Mesenchymal stem cell (in vitro differentiated cells and primary cell): ENCODE results near the gene KLHL3. TPM values are rescaled to one million over a fixed set of nuclear protein-coding genes. Genes with fewer than 3 reads are reported as not detected.

Experiments used
- DNase-seq: peaks from one replicate; pipeline ENCODE4 v3.0.0-alpha.2; 2013
- H2AFZ ChIP-seq: one replicate; pipeline ENCODE4 v1.6.1; 2013; ENCODE audit warnings: low read depth, mild to moderate bottlenecking, control low read depth, inconsistent platforms, low read length, moderate library complexity
- H2AK5ac ChIP-seq: 2 replicates; pipeline ENCODE4 v1.6.1; 2013; ENCODE audit warnings: low read length, moderate library complexity, mild to moderate bottlenecking, inconsistent platforms; ENCODE audit not compliant: severe bottlenecking
- H2BK120ac ChIP-seq: one replicate; pipeline ENCODE4 v1.6.1; 2013; ENCODE audit warnings: low read depth, mild to moderate bottlenecking, inconsistent platforms, low read length, moderate library complexity
- H2BK12ac ChIP-seq, 2 experiments: one replicate each; pipeline ENCODE4 v1.6.1; 2013; ENCODE audit warnings: inconsistent platforms in 2 of 2, low read length in 2 of 2, mild to moderate bottlenecking in 2 of 2, moderate library complexity in 2 of 2, control low read depth in 1 of 2
- H2BK15ac ChIP-seq: one replicate; pipeline ENCODE4 v1.6.1; 2013; ENCODE audit warnings: mild to moderate bottlenecking, low read depth, inconsistent platforms; ENCODE audit not compliant: poor library complexity, severe bottlenecking
- H2BK5ac ChIP-seq: 2 replicates; pipeline ENCODE4 v1.6.1; 2013; ENCODE audit warnings: low read depth, mild to moderate bottlenecking, low read length, control low read depth, inconsistent platforms; ENCODE audit not compliant: poor library complexity, severe bottlenecking
- H3K14ac ChIP-seq, 2 experiments: one replicate each; pipeline ENCODE4 v1.6.1; 2013; ENCODE audit warnings: inconsistent platforms in 2 of 2, low read length in 2 of 2, control low read depth in 1 of 2, mild to moderate bottlenecking in 1 of 2, moderate library complexity in 1 of 2
- H3K18ac ChIP-seq, 2 experiments: one replicate each; pipeline ENCODE4 v1.6.1; 2013; ENCODE audit warnings: inconsistent platforms in 2 of 2, low read length in 2 of 2, control low read depth in 1 of 2, low read depth in 1 of 2, mild to moderate bottlenecking in 1 of 2
- H3K23ac ChIP-seq, 2 experiments: one replicate each; pipeline ENCODE4 v1.6.1; 2013; ENCODE audit warnings: inconsistent platforms in 2 of 2, low read length in 2 of 2, mild to moderate bottlenecking in 2 of 2, moderate library complexity in 2 of 2, control low read depth in 1 of 2
- H3K27ac ChIP-seq: 2 replicates; pipeline ENCODE4 v1.5.1; 2013; ENCODE audit warnings: mild to moderate bottlenecking, moderate library complexity, low read length, control low read depth, inconsistent platforms; ENCODE audit not compliant: poor library complexity, severe bottlenecking
- H3K27me3 ChIP-seq, 2 experiments: 2 replicates each; pipeline versions ENCODE4 v1.6.1 to v1.7.0; 2013; ENCODE audit warnings: low read length in 2 of 2, mild to moderate bottlenecking in 2 of 2, moderate library complexity in 2 of 2, control low read depth in 1 of 2, inconsistent platforms in 1 of 2; ENCODE audit not compliant: control insufficient read depth in 1 of 2, insufficient read depth in 1 of 2
- H3K36me3 ChIP-seq, 2 experiments: 2 replicates each; pipeline versions ENCODE4 v1.6.1 to v1.7.0; 2013; ENCODE audit warnings: low read length in 2 of 2, control low read depth in 1 of 2, inconsistent platforms in 1 of 2, low read depth in 1 of 2, mild to moderate bottlenecking in 1 of 2; ENCODE audit not compliant: insufficient read depth in 2 of 2, control insufficient read depth in 1 of 2
- H3K4ac ChIP-seq, 2 experiments: one replicate each; pipeline ENCODE4 v1.6.1; 2013; ENCODE audit warnings: inconsistent platforms in 2 of 2, low read length in 2 of 2, mild to moderate bottlenecking in 2 of 2, moderate library complexity in 2 of 2, control low read depth in 1 of 2, low read depth in 1 of 2
- H3K4me1 ChIP-seq: 2 replicates; pipeline ENCODE4 v1.6.1; 2013; ENCODE audit warnings: low read depth, low read length, control low read depth; ENCODE audit not compliant: control insufficient read depth, insufficient read depth
- H3K4me2 ChIP-seq: 2 replicates; pipeline ENCODE4 v1.6.1; 2013; ENCODE audit warnings: low read length, mild to moderate bottlenecking, inconsistent platforms; ENCODE audit not compliant: poor library complexity, severe bottlenecking
- H3K4me3 ChIP-seq, 2 experiments: 2 replicates each; pipeline versions ENCODE4 v1.5.1 to v1.7.0; 2013; ENCODE audit warnings: low read length in 2 of 2, mild to moderate bottlenecking in 2 of 2, control low read depth in 1 of 2, low read depth in 1 of 2; ENCODE audit not compliant: insufficient read depth in 1 of 2
- H3K79me1 ChIP-seq: replicated peaks from 2 replicates; pipeline ENCODE4 v1.6.1; 2013; ENCODE audit warnings: mild to moderate bottlenecking, control low read depth, low read length, inconsistent platforms; ENCODE audit not compliant: poor library complexity, severe bottlenecking
- H3K9ac ChIP-seq: 2 replicates; pipeline ENCODE4 v1.7.0; 2013; ENCODE audit warnings: mild to moderate bottlenecking, low read length, moderate library complexity
- H3K9me3 ChIP-seq: 2 replicates; pipeline ENCODE4 v1.7.0; 2013; ENCODE audit warnings: mild to moderate bottlenecking, low read length; ENCODE audit not compliant: control insufficient read depth
- H4K8ac ChIP-seq: one replicate; pipeline ENCODE4 v1.6.1; 2013; ENCODE audit warnings: inconsistent platforms, mild to moderate bottlenecking, low read length, moderate library complexity
- H4K91ac ChIP-seq: one replicate; pipeline ENCODE4 v1.6.1; 2013; ENCODE audit warnings: mild to moderate bottlenecking, low read length, inconsistent platforms
- WGBS: methylation state at CpG from one replicate; pipeline ENCODE4 v1.1.7; 2013; ENCODE audit warnings: mixed read lengths; 5-methylcytosine and 5-hydroxymethylcytosine counted together
- polyA plus RNA-seq, 2 experiments: library from polyadenylated mRNA; stranded (reverse); fragments of 200-250 nt; gene quantifications; one replicate each; pipeline ENCODE4 v1.2.3, GENCODE V29; 2013

The KLHL3 gene, protein sequence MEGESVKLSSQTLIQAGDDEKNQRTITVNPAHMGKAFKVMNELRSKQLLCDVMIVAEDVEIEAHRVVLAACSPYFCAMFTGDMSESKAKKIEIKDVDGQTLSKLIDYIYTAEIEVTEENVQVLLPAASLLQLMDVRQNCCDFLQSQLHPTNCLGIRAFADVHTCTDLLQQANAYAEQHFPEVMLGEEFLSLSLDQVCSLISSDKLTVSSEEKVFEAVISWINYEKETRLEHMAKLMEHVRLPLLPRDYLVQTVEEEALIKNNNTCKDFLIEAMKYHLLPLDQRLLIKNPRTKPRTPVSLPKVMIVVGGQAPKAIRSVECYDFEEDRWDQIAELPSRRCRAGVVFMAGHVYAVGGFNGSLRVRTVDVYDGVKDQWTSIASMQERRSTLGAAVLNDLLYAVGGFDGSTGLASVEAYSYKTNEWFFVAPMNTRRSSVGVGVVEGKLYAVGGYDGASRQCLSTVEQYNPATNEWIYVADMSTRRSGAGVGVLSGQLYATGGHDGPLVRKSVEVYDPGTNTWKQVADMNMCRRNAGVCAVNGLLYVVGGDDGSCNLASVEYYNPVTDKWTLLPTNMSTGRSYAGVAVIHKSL
- polyA plus RNA-seq (2013, experiment 1 of 2) = 0.21 TPM
- 0.21 TPM for polyA plus RNA-seq (2013, experiment 2 of 2)

DNA sequence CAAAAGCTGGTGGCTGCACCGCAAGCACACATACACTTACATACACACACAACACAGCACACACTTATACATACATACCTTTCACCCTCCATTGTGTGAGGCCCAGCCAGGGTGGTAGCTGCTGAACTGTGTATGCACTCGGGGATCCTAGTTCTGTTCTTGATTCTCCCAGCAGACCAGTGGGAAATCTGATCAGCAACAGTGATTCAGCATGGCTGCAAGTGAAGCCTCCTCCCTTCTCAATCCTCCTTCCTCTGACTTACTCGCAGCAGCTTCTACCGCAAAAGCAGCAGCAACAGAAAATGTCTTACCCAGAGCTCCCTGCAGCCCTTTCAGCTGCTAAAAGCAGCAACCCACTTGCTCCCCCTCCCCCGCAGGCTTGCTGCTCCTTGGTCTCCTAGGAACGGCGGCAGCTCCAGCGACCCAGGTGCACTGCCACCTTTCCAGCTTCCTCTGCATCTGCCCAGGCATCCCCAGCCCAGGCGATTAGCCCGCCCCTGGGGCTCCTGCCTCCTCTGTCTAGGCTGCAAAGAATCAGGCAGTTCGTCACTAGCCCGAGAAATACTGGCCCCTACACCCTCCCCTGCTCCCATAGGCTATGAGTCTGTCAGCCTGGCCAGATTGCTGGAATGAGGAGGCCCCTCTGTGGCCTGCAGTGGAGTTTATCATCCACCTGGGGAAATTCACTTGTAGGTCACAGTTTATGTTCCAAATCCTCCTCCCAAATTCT lies at the start of gene KLHL3:
KLHL3 (minus strand) TSS at position 535 of the 730 bp plus-strand sequence; CDS start at position 92, 443 bp downstream.
- peak within 1 kb of the TSS; percentile 18 to 38 for H2BK12ac ChIP-seq
- H3K14ac ChIP-seq = no peak within 1 kb of the TSS
- H3K4me1 ChIP-seq = peaks cover 6% of the 10 kb centered on the region
- peak; percentile 51 for DNase-seq
- peak within 1 kb of the TSS in 1 of 2 experiments; percentile 58 for H3K18ac ChIP-seq
- no peak within 1 kb of the TSS for H2AK5ac ChIP-seq
- H3K4me3 ChIP-seq = peak within 1 kb of the TSS; percentile 53 to 82
- H3K9ac ChIP-seq = peak within 1 kb of the TSS; percentile 79
- H2AFZ ChIP-seq = peak within 1 kb of the TSS; percentile 43
- no peak within 1 kb of the TSS for H2BK5ac ChIP-seq
- no peaks in the 10 kb centered on the region for H3K27me3 ChIP-seq
- peak within 1 kb of the TSS; percentile 45 for H3K27ac ChIP-seq
- H3K79me1 ChIP-seq = peaks cover 6% of the 10 kb centered on the region
- no peak within 1 kb of the TSS for H2BK15ac ChIP-seq
- H3K23ac ChIP-seq = no peak within 1 kb of the TSS
- peaks cover 2% of the 10 kb centered on the region for H3K9me3 ChIP-seq
- no peaks in the 10 kb centered on the region for H3K36me3 ChIP-seq
- no peak within 1 kb of the TSS for H2BK120ac ChIP-seq
- no peak within 1 kb of the TSS for H3K4ac ChIP-seq
- H3K4me2 ChIP-seq = peak within 1 kb of the TSS; percentile 93
- peak within 1 kb of the TSS; percentile 35 for H4K8ac ChIP-seq
- WGBS = 10% methylated on average over 12 of the region's 12 CpGs
- H4K91ac ChIP-seq = no peak within 1 kb of the TSS

DNA sequence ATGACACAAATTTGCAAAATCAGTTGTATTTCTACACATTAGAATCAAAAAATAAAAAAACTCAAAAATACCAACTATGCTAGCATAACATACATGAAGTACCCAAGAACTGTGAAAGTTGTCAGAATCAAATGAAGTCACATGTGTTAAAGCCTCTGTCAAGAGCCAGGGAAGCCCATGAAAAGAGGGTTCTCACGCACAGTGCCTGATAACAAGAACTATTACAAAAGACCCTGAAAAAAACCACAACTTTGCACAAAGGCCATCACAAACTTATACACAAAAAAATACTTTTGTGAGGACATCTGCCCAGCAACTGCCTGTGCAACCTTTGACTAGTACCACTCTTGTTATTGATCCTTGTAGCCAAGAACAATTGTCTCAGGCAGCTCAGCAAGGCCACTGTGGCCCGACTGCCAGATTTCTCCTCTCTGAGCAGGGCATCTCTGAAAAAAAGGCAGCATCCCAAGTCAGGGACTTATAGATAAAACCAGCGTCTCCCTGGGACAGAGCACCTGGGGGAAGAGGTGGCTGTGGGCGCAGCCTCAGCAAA lies 47.2 kb upstream of the KLHL3 start:
- Histone ChIP-seq H3K9me3 (no peaks in the 10 kb centered on the region), H4K91ac (no peak overlapping the region), H3K27ac (no peak overlapping the region), H3K23ac (no peak overlapping the region), H2AFZ (no peak overlapping the region), H3K79me1 (no peaks in the 10 kb centered on the region), H4K8ac (no peak overlapping the region), H3K4me3 (no peak overlapping the region), H3K14ac (no peak overlapping the region), H3K4me1 (no peaks in the 10 kb centered on the region), H2BK15ac (no peak overlapping the region), H2BK12ac (no peak overlapping the region), H3K36me3 (no peaks in the 10 kb centered on the region), H3K9ac (no peak overlapping the region), H2BK120ac (no peak overlapping the region), H3K18ac (no peak overlapping the region), H3K27me3 (no peaks in the 10 kb centered on the region), H2AK5ac (no peak overlapping the region), H2BK5ac (no peak overlapping the region), H3K4me2 (no peak overlapping the region), H3K4ac (no peak overlapping the region)
- DNase-seq = no peak
- WGBS = 82% methylated on average over 4 of the region's 4 CpGs

DNA sequence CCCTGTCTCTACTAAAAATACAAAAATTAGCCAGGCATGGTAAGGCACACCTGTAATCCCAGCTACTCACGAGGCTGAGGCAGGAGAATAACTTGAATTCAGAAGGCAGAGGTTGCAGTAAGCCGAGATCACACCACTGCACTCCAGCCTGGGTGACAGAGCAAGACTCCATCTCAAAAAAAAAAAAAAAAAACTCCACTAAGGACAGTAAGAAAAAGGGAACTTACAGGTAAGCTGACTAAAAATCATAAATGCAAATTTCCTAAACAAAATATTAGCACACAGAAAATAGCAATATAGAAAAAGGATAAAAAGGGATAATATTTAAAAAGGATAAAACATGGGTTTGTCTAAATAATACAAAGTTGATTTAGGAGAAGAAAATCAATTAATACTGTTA lies 46.2 kb upstream of the KLHL3 start:
- no peak overlapping the region for H2BK12ac ChIP-seq
- H2BK120ac ChIP-seq = no peak overlapping the region
- H3K27me3 ChIP-seq = no peaks in the 10 kb centered on the region
- no peak overlapping the region for H4K8ac ChIP-seq
- H3K4ac ChIP-seq = no peak overlapping the region
- no peaks in the 10 kb centered on the region for H3K9me3 ChIP-seq
- no peak overlapping the region for H3K4me2 ChIP-seq
- no peak overlapping the region for H3K4me3 ChIP-seq
- DNase-seq = no peak
- no peaks in the 10 kb centered on the region for H3K4me1 ChIP-seq
- H3K79me1 ChIP-seq = no peaks in the 10 kb centered on the region
- no peak overlapping the region for H3K9ac ChIP-seq
- H2BK15ac ChIP-seq = no peak overlapping the region
- H2AFZ ChIP-seq = no peak overlapping the region
- no peak overlapping the region for H2AK5ac ChIP-seq
- WGBS = 67% methylated on average over 1 of the region's 2 CpGs
- no peak overlapping the region for H3K23ac ChIP-seq
- H3K36me3 ChIP-seq = no peaks in the 10 kb centered on the region
- no peak overlapping the region for H3K18ac ChIP-seq
- H3K27ac ChIP-seq = no peak overlapping the region
- no peak overlapping the region for H3K14ac ChIP-seq
- H2BK5ac ChIP-seq = peak overlapping the region; percentile 31
- H4K91ac ChIP-seq = no peak overlapping the region
